ENCODE results near the gene ABCB10.
"Not testable (repeated sequence)": the region's sequence is repeated elsewhere in the genome, so short reads cannot be mapped to it uniquely, and the experiment has no call there.

ABCB10 gene

DNA sequence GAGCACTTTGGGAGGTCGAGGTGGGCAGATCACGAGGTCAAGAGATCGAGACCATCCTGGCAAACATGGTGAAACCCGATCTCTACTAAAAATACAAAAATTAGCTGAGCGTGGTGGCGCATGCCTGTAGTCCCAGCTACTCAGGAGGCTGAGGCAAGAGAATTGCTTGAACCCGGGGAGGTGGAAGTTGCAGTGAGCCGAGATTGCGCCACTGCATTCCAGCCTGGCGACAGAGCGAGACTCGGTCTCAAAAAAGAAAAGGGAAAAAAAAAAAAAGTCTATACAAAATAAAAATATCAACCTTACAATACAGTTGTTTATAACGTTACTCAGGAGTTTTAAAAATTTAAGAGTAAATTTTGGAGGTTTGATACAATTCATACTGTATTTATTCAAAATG, 82.6 kb downstream of the ABCB10 start:
- not testable (repeated sequence) for DNase-seq (ENCODE audit: low read depth in 2 of 2)

DNA sequence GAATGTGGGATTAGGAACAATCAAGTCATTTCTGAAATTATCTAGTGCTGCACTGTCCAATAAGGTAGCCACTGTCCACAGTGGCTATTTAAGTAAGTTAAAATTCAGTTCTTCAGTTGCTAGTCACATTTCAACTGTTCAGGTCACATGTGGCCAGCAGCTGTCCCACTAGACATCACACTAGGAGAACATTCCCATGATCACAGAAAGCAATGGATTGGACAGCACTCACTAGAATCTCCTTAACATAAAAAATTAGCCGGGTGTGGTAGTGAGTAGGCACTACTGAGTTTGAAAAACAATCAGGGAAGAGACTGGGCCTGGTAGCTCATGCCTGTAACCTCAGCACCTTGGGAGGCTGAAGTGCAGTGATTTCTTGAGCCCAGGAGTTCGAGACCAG, 84.0 kb downstream of the ABCB10 start:
- DNase-seq (ENCODE audit: low read depth in 2 of 2), result no peak

DNA sequence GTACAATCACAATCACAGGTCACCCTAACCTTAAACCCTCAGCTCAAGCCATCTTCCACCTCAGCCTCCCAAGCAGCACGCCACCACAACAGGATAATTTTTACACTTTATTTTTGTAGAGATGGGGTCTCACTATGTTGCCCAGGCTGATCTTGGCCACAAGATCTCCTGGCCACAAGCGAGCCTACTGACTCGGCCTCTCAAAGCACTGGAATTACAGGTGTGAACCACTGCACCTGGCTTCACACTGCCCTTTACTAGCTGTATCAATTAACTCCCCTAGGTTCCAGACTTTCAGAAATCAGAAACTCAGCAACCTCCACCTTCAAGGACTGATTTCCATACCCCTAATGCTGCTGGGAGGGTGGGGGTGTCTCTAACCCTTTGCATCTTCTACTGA, 87.3 kb downstream of the ABCB10 start:
- DNase-seq (ENCODE audit: low read depth in 2 of 2), result no peak

DNA sequence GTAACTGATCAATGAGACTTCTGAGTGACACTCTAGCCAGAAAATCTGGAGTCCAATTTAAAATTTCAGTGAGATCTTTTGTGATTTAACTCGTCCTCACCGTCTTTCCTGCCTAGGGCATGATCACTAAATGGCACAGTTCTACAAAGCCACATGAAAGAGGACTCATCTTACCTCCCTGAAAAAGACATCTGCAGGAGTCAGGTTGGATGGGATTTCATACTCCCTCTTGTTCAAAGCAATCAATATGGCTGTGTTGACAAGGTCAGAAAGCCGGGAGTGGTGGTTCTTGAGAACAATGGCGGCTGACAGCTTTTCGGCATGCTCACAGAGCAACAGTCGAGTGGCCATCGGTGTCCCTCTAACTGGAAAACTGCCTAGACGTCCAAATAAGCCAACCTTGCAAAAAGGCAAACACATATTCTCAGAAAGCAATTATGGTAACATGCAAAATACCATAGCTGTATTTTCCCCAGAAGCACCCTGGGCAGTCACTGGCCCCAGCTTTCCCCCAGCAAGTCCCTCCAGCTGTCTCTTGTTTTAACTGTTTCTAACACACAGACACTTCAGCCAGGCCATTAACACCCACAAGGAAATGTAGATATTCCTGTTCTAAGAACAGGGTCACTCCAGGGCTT, 88.0 kb downstream of the ABCB10 start:
- no peak for DNase-seq (ENCODE audit: low read depth in 2 of 2)

DNA sequence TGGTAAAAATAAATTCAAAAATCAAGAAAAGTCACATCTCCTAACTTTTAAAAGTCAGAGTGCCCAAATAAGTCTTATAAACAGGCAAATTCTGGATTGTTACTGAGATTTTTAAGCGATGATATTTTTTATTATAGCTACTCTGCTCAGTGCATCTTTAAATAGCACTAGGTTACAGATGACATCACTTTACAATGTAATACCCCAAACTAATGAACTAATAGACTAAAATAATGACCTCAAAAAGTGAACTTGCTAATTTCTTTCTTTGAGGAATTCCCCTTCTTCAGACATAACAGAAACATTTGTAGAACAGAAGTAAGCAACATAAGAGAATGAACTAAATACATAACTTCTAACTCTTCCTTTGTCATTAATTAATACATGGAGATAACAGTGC, 91.6 kb downstream of the ABCB10 start:
- no peak for DNase-seq (ENCODE audit: low read depth in 2 of 2)

Measured in stimulated activated CD8-positive, alpha-beta memory T cell treated with anti-CD3 and anti-CD28 coated beads, Interleukin-15, amount 100 ng/mL, for 48 hours (primary cell).